Measurements from ENCODE around the gene UBXN11.
"Not testable (repeated sequence)": the region's sequence is repeated elsewhere in the genome, so short reads cannot be mapped to it uniquely, and the experiment has no call there.

UBXN11 gene

DNA sequence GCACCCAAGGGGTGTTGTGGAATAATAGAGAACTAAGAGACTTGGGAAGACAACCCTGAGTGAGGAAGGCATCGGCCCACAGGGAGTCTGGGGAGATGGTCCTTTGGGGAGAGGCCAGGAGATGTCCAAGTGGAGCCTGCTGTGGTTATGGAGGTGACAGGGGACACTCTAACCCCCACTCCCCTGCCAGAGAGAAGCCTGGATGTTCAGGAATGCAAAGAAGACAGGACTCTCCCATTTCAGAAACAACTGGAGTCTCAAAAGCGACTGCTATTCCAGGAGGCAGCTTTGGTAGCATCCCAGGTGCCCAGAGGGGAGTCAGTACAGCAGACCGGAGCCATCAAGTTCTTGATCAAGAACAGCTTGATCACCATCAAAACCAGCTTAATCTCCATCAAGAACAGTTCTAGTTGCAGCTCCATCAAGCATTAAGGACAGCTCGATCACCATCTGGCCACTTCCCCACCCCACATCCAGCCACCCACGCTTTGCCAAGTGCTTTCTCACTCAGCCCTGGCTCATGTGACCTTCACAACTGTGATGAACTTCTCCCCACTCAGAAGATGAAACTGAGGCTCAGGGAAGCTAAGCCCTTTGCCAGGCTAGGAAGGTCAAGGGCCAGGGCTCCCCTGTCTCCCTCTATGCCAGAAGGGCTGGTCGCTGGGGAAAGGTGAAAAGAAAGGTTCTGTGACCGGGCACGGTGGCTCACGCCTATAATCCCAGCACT is 12.1 kb upstream of the UBXN11 start:
- intact Hi-C loops (cut with DNase I; ENCODE audit: low total_unique reads) = no loop called here
- peak in 1 of 2 donors; percentile 39 for DNase-seq
- H3K36me3 ChIP-seq = no peaks in the 10 kb centered on the region
- peaks cover 0 to 6% (median 5%) of the 10 kb centered on the region in 4 donors for H3K4me1 ChIP-seq
- peaks cover 0 to 14% of the 10 kb centered on the region in 2 donors for H3K27me3 ChIP-seq
- TF ChIP-seq, protein P1, sequence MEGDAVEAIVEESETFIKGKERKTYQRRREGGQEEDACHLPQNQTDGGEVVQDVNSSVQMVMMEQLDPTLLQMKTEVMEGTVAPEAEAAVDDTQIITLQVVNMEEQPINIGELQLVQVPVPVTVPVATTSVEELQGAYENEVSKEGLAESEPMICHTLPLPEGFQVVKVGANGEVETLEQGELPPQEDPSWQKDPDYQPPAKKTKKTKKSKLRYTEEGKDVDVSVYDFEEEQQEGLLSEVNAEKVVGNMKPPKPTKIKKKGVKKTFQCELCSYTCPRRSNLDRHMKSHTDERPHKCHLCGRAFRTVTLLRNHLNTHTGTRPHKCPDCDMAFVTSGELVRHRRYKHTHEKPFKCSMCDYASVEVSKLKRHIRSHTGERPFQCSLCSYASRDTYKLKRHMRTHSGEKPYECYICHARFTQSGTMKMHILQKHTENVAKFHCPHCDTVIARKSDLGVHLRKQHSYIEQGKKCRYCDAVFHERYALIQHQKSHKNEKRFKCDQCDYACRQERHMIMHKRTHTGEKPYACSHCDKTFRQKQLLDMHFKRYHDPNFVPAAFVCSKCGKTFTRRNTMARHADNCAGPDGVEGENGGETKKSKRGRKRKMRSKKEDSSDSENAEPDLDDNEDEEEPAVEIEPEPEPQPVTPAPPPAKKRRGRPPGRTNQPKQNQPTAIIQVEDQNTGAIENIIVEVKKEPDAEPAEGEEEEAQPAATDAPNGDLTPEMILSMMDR (IDR thresholded peaks at IDR 0.05) = no peak
- no peak overlapping the region for H3K4me3 ChIP-seq
- no peaks in the 10 kb centered on the region for H3K9me3 ChIP-seq
- no peak overlapping the region for H3K27ac ChIP-seq

DNA sequence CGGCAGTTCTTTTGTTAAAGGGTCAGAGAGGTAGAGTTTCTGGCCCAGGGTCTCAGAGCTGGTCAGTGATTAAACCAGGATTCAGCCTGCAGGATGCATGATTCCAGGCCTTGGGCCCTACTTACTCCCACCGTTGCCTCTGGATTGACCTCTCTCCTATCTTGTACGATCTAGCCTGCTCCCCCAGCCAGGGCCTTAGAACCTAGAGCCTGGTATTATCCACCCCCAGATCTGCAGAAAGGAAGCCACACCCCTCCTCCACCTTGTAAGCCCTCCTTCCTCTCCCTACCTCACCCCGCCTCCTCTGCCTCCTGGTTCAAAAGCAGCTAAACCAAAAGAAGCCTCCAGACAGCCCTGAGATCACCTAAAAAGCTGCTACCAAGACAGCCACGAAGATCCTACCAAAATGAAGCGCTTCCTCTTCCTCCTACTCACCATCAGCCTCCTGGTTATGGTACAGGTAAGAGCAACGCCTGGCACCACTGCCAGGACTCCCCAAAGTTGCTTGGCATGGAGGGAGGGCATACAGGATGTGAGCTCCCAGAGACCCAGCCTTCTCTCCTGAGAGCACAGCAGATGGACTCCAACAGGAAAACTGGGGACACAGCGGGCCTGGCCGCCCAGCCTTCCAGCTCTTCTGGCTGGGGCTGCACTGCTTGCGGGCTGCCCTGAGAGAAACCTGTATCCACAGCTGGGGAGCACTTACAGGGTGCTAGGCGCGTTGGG is 11.3 kb upstream of the UBXN11 start, which contains the start of gene CD52:
Gene CD52 (plus strand): TSS at position 347 of the 726 bp plus-strand sequence. CDS start 60 bp downstream, at position 407.
- intact Hi-C loops (cut with DNase I; ENCODE audit: low total_unique reads) = no loop called here
- H3K4me3 ChIP-seq = no peak within 1 kb of the TSS
- no peak for DNase-seq
- H3K27me3 ChIP-seq = peaks cover 0 to 13% of the 10 kb centered on the region in 2 donors
- H3K36me3 ChIP-seq = no peaks in the 10 kb centered on the region
- H3K4me1 ChIP-seq = peaks cover 0 to 6% (median 5%) of the 10 kb centered on the region in 4 donors
- no peaks in the 10 kb centered on the region for H3K9me3 ChIP-seq
- TF ChIP-seq, protein P1 (IDR thresholded peaks at IDR 0.05) = no peak
- no peak within 1 kb of the TSS for H3K27ac ChIP-seq

DNA sequence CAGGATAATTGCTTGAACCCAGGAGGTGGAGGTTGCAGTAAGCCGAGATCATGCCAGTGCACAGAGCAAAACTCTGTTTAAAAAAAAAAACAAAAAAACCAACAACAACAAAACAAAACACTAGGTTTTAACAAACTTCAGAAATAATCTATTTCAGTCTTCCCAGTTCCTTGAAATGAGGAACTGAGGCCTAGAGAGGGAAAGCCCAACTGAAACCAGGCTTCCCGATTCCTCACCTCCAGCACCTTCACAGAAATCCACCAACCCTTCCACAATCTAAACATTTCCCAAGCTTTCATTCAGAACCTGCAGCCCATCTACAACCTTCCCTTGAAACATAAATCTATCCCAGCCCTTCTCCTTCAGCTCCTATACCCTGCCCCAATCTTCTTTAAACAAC is 10.7 kb upstream of the UBXN11 start:
- intact Hi-C loops (cut with DNase I; ENCODE audit: low total_unique reads) = no loop called here
- no peaks in the 10 kb centered on the region for H3K36me3 ChIP-seq
- H3K27ac ChIP-seq = no peak overlapping the region
- H3K9me3 ChIP-seq = no peaks in the 10 kb centered on the region
- no peak for DNase-seq
- H3K27me3 ChIP-seq = peaks cover 0 to 13% of the 10 kb centered on the region in 2 donors
- TF ChIP-seq, protein P1 (IDR thresholded peaks at IDR 0.05) = no peak
- no peak overlapping the region for H3K4me3 ChIP-seq
- H3K4me1 ChIP-seq = peaks cover 0 to 6% (median 5%) of the 10 kb centered on the region in 4 donors

DNA sequence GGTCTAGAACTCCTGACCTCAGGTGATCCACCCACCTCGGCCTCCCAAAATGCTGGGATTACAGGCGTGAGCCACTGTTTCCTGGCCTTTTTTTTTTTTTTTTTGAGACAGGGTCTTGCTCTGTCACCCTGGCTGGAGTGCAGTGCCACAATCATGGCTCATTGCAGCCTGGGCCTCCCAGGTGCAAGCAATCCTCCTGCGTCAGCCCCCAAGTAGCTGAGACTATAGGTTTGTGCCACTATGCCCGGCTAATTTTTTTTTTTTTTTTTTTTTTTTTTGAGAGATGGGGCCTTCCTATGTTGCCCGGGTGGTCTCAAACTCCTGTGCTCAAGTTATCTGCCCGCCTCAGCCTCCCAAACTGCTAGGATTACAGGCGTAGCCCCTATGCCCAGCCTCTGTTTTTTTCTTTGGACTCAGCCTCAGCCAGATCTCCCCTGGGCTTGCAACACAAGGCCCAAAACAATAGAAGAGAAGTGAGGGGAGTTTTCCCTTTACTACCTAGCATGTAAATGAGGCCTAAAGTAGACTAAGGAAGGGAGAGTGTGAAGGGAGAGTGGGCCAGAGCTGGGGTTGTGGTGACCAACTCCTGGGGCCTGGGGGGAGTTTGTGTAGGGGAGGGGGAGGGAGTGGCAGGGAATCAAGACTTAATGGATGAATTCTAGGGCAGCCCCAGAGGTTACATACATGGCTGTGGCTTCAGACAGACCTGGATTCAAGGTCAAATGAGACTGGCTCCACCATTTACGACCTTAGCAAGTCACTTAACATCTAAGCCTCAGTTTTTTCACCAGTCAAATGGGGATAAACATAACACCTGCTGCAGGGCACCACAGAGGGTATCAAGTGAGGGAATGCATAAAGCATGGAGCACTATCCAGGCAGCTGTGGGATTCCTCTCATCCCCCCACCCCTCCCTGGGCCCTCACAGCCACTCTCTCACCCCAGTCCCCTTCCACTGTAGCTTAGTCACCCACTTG is 9.7 kb upstream of the UBXN11 start:
- peaks cover 0 to 11% of the 10 kb centered on the region in 2 donors for H3K27me3 ChIP-seq
- peaks cover 0 to 2% (median 1%) of the 10 kb centered on the region in 4 donors for H3K4me1 ChIP-seq
- H3K27ac ChIP-seq = no peak overlapping the region
- no peaks in the 10 kb centered on the region for H3K9me3 ChIP-seq
- DNase-seq = no peak
- H3K36me3 ChIP-seq = no peaks in the 10 kb centered on the region
- H3K4me3 ChIP-seq = no peak overlapping the region
- TF ChIP-seq, protein P1 (IDR thresholded peaks at IDR 0.05) = no peak
- intact Hi-C loops (cut with DNase I; ENCODE audit: low total_unique reads) = no loop called here

DNA sequence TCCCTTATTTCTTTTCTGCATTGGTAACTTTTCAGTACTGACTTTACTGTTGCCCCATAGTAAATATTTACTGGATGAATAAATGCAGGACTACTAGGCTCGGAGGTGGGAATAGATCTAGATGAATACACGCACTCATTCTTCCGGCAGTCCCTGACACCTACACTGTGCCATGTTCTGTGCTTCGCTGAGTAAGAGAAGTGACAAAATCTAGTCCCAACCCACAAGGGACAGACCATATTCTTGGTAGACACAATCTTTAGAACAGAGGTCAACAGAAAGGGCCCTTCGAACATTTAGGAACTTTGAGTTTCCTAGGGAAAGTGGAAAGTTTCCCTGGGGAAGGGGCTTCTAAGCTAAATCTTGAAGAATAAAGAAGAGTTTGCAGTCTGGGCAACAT is 8.1 kb upstream of the UBXN11 start:
- H3K9me3 ChIP-seq = no peaks in the 10 kb centered on the region
- intact Hi-C loops (cut with DNase I; ENCODE audit: low total_unique reads) = no loop called here
- DNase-seq = no peak
- TF ChIP-seq, protein P1 (IDR thresholded peaks at IDR 0.05) = no peak
- H3K27me3 ChIP-seq = no peaks in the 10 kb centered on the region
- H3K36me3 ChIP-seq = no peaks in the 10 kb centered on the region
- H3K27ac ChIP-seq = no peak overlapping the region
- H3K4me3 ChIP-seq = no peak overlapping the region
- no peaks in the 10 kb centered on the region for H3K4me1 ChIP-seq

DNA sequence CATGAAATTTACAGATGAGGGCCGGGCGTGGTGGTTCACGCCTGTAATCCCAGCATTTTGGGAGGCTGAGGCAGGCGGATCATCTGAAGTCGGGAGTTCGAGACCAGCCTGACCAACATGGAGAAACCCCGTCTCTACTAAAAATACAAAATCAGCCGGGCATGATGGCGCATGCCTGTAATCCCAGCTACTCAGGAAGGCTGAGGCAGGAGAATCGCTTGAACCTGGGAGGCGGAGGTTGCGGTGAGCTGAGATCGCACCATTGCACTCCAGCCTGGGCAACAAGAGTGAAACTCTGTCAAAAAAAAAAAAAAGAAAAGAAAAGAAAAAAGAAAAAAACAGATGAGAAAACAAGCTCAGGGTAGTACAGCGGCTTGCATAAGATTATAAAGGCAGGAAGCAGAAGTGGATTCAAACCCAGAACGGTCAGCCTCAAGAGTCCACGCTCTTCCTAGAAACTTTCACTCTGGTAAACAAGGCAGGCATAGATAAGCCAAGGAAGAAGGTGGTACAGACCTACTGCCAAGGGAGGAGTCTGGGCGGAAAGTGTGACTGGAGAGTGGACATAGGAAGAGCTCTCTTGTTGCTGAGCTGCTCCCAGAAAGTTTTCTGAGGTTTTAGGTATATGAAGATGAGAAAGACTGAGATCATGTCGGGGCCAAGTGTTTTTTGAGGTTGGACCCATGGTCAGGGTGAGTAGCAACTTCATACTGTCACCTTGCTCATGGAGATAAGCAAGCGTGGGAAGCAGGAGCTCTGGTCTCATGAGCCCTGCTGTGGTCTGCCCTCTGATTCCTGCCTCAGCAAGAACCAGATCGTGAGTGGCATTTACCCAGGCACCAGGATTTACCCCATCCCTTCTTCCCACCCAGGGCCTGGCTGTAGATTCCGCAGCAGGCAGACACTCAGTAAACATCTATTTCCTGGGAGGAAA is 1.8 kb upstream of the UBXN11 start:
- H3K4me1 ChIP-seq = peaks cover 0 to 15% (median 10%) of the 10 kb centered on the region in 4 donors
- H3K36me3 ChIP-seq; H3K27ac ChIP-seq; H3K27me3 ChIP-seq; H3K4me3 ChIP-seq; H3K9me3 ChIP-seq; DNase-seq; intact Hi-C loops (cut with DNase I; ENCODE audit: low total_unique reads): not testable (repeated sequence)

Measured in tibial artery (tissue), 4 donors.